Liver (tissue), 9 donors: ENCODE data around the gene FAM184A. TPM values are rescaled to one million over a fixed set of nuclear protein-coding genes. Genes with fewer than 3 reads are reported as not detected.
A peak's percentile ranks its signal among the peaks of the same experiment; 100 is the strongest.

Experiments used
- DNase-seq: peaks from one replicate; pipeline ENCODE4 v3.0.0-alpha.2; 2017; ENCODE audit warnings: low spot score
- H3K27ac ChIP-seq, 2 donors: one replicate each; pipeline ENCODE4 v1.7.0; 2013; ENCODE audit warnings: inconsistent platforms in 2 of 2, low read length in 2 of 2, control low read depth in 1 of 2, low read depth in 1 of 2, mild to moderate bottlenecking in 1 of 2
- H3K27me3 ChIP-seq, 4 donors: one replicate each; pipeline versions ENCODE4 v1.6.1 to v1.7.0; 2013; ENCODE audit warnings: low read length in 3 of 4, inconsistent platforms in 1 of 4, mild to moderate bottlenecking in 1 of 4, moderate library complexity in 1 of 4; ENCODE audit not compliant: control insufficient read depth in 4 of 4, insufficient read depth in 4 of 4
- H3K36me3 ChIP-seq, 4 donors: one replicate each; pipeline versions ENCODE4 v1.6.1 to v1.7.0; 2013; ENCODE audit warnings: low read length in 3 of 4, mild to moderate bottlenecking in 3 of 4, low read depth in 1 of 4, moderate library complexity in 1 of 4; ENCODE audit not compliant: control insufficient read depth in 4 of 4, insufficient read depth in 3 of 4
- H3K4me1 ChIP-seq, 4 donors: one replicate each; pipeline versions ENCODE4 v1.6.1 to v1.7.0; 2013; ENCODE audit warnings: low read length in 3 of 4, mild to moderate bottlenecking in 3 of 4, moderate library complexity in 1 of 4; ENCODE audit not compliant: control insufficient read depth in 4 of 4, insufficient read depth in 4 of 4
- H3K4me3 ChIP-seq, 3 donors: one replicate each; pipeline versions ENCODE4 v1.6.1 to v1.7.0; 2013; ENCODE audit warnings: low read length in 3 of 3, control low read depth in 1 of 3, low read depth in 1 of 3, mild to moderate bottlenecking in 1 of 3
- H3K9ac ChIP-seq, 2 donors: one replicate each; pipeline ENCODE4 v1.7.0; 2013; ENCODE audit warnings: low read length in 2 of 2, mild to moderate bottlenecking in 2 of 2, moderate library complexity in 2 of 2, control low read depth in 1 of 2, low read depth in 1 of 2
- H3K9me3 ChIP-seq, 4 donors: one replicate each; pipeline versions ENCODE4 v1.6.1 to v1.7.0; 2013; ENCODE audit warnings: low read length in 3 of 4; ENCODE audit not compliant: control insufficient read depth in 4 of 4
- EGR1 ChIP-seq, 2 donors: IDR thresholded peaks; 2 replicates each; pipeline ENCODE4 v1.6.1; 2016 to 2018; ENCODE audit warnings: antibody characterized with exemption in 2 of 2, low read depth in 2 of 2
- FOXA1 ChIP-seq: IDR thresholded peaks from 2 replicates; pipeline ENCODE4 v1.6.1; 2016; ENCODE audit warnings: antibody characterized with exemption
- FOXA2 ChIP-seq: IDR thresholded peaks from 2 replicates; pipeline ENCODE4 v1.6.1; 2016; ENCODE audit warnings: antibody characterized with exemption
- GABPA ChIP-seq, 2 donors: IDR thresholded peaks in 1 of 2; conservative IDR thresholded peaks in 1 of 2; 2 replicates each; pipeline ENCODE4 v1.6.1; 2016; ENCODE audit warnings: antibody characterized with exemption in 2 of 2, mild to moderate bottlenecking in 1 of 2, moderate library complexity in 1 of 2
- HNF4A ChIP-seq, 2 donors: conservative IDR thresholded peaks; 2 replicates each; pipeline ENCODE4 v1.6.1; 2016; ENCODE audit warnings: antibody characterized with exemption in 2 of 2, mild to moderate bottlenecking in 2 of 2
- HNF4G ChIP-seq: IDR thresholded peaks from 2 replicates; pipeline ENCODE4 v1.6.1; 2016; ENCODE audit warnings: antibody characterized with exemption
- JUND ChIP-seq, 2 donors: IDR thresholded peaks; 2 replicates each; pipeline ENCODE4 v1.6.1; 2016; ENCODE audit warnings: antibody characterized with exemption in 2 of 2
- NR2F2 ChIP-seq: IDR thresholded peaks from 2 replicates; pipeline ENCODE4 v1.6.1; 2016; ENCODE audit warnings: antibody characterized with exemption
- RAD21 ChIP-seq, 2 donors: IDR thresholded peaks; 2 replicates each; pipeline ENCODE4 v1.6.1; 2016; ENCODE audit warnings: antibody characterized with exemption in 2 of 2, mild to moderate bottlenecking in 2 of 2
- RXRA ChIP-seq, 2 donors: IDR thresholded peaks; 2 replicates each; pipeline ENCODE4 v1.6.1; 2017 to 2018; ENCODE audit warnings: antibody characterized with exemption in 2 of 2, mild to moderate bottlenecking in 1 of 2
- SP1 ChIP-seq: IDR thresholded peaks from 2 replicates; pipeline ENCODE4 v1.6.1; 2018; ENCODE audit warnings: antibody characterized with exemption, mild to moderate bottlenecking
- TAF1 ChIP-seq: conservative IDR thresholded peaks from 2 replicates; pipeline ENCODE4 v1.6.1; 2016; ENCODE audit warnings: antibody characterized with exemption, mild to moderate bottlenecking
- YY1 ChIP-seq: IDR thresholded peaks from 2 replicates; pipeline ENCODE4 v1.6.1; 2016; ENCODE audit warnings: antibody characterized with exemption, mild to moderate bottlenecking
- WGBS: extraction: QIAGEN DNeasy Blood & Tissue Kit; methylation state at CpG from one replicate; pipeline ENCODE4 v1.1.7; 2013; 5-methylcytosine and 5-hydroxymethylcytosine counted together
- polyA plus RNA-seq, 2 donors: library from polyadenylated mRNA; stranded (reverse) in 1 of 2; unstranded in 1 of 2; fragments of 200-250 nt in 1 of 2; fragments of >200 nt in 1 of 2; fragmentation: Nextera tagmentation in 1 of 2; extraction: Ambion mirVana in 1 of 2; gene quantifications; one replicate each; pipeline versions ENCODE4 v1.2.1 to v1.2.3, GENCODE V29; 2013 to 2015
- total RNA-seq, 2 donors: library from RNA; depleted of rRNA; stranded (reverse); fragments of >200 nt; gene quantifications; one replicate each; pipeline ENCODE4 v1.2.3, GENCODE V29; 2014
- TF ChIP-seq, protein P1 (sequence below): fragments of 150-350 bp; IDR thresholded peaks from 2 replicates; pipeline ENCODE4 v1.5.1; 2017; ENCODE audit warnings: improper control_type of control experiment, low read depth, low read length; ENCODE audit not compliant: missing input control
- TF ChIP-seq, protein P2 (sequence below): IDR thresholded peaks from 2 replicates; pipeline ENCODE4 v1.6.1; 2016; ENCODE audit warnings: antibody characterized with exemption
- TF ChIP-seq, protein P3 (sequence below): IDR thresholded peaks from 2 replicates; pipeline ENCODE4 v1.6.1; 2016; ENCODE audit warnings: antibody characterized with exemption
- TF ChIP-seq, protein P4 (sequence below): IDR thresholded peaks from 2 replicates; pipeline ENCODE4 v1.6.1; 2016; ENCODE audit warnings: antibody characterized with exemption, mild to moderate bottlenecking
- TF ChIP-seq, protein P5 (sequence below): IDR thresholded peaks from 2 replicates; pipeline ENCODE4 v1.6.1; 2016; ENCODE audit warnings: antibody characterized with exemption
- donor health status: healthy.
- donor health status: healthy.
- donor health status: healthy.
- donor health status: healthy.
- donor health status: healthy.

The FAM184A gene
- total and polyA plus RNA-seq, 4 donors = 1.0 to 7.4 (median 4.0) TPM

DNA sequence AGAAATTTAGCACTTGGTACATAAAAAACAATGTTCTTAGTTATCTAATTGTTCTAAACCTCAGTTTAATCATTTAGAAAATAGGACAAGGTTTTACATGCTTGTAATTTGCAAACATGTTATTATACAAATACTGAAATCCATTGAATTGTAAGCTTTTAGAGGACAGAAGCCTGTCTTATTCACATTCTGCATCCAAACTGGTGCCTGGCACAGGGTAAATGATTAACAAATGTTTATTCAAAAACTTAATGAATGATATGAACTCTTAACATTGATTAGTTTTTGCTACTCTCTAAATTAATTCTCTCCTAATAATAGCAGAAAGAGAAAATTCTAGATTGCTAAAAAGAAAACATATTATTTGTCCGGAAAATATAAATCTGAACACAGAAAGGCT, 85.1 kb downstream of the FAM184A start:
- H3K4me3 ChIP-seq = peak overlapping the region in 1 of 3 donors; percentile 31
- H3K27me3 ChIP-seq = no peaks in the 10 kb centered on the region
- peaks cover 0 to 2% (median 1%) of the 10 kb centered on the region in 4 donors for H3K4me1 ChIP-seq
- H3K36me3 ChIP-seq = no peaks in the 10 kb centered on the region
- no peak overlapping the region for H3K27ac ChIP-seq
- WGBS = 44% methylated on average over 1 of the region's 1 CpG
- TF ChIP-seq, protein P1, sequence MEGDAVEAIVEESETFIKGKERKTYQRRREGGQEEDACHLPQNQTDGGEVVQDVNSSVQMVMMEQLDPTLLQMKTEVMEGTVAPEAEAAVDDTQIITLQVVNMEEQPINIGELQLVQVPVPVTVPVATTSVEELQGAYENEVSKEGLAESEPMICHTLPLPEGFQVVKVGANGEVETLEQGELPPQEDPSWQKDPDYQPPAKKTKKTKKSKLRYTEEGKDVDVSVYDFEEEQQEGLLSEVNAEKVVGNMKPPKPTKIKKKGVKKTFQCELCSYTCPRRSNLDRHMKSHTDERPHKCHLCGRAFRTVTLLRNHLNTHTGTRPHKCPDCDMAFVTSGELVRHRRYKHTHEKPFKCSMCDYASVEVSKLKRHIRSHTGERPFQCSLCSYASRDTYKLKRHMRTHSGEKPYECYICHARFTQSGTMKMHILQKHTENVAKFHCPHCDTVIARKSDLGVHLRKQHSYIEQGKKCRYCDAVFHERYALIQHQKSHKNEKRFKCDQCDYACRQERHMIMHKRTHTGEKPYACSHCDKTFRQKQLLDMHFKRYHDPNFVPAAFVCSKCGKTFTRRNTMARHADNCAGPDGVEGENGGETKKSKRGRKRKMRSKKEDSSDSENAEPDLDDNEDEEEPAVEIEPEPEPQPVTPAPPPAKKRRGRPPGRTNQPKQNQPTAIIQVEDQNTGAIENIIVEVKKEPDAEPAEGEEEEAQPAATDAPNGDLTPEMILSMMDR = no peak
- TF ChIP-seq HNF4A (conservative IDR thresholded peaks at IDR 0.05) = no peak
- TF ChIP-seq, protein P2, sequence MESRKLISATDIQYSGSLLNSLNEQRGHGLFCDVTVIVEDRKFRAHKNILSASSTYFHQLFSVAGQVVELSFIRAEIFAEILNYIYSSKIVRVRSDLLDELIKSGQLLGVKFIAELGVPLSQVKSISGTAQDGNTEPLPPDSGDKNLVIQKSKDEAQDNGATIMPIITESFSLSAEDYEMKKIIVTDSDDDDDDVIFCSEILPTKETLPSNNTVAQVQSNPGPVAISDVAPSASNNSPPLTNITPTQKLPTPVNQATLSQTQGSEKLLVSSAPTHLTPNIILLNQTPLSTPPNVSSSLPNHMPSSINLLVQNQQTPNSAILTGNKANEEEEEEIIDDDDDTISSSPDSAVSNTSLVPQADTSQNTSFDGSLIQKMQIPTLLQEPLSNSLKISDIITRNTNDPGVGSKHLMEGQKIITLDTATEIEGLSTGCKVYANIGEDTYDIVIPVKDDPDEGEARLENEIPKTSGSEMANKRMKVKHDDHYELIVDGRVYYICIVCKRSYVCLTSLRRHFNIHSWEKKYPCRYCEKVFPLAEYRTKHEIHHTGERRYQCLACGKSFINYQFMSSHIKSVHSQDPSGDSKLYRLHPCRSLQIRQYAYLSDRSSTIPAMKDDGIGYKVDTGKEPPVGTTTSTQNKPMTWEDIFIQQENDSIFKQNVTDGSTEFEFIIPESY = no peak
- TF ChIP-seq, protein P3, sequence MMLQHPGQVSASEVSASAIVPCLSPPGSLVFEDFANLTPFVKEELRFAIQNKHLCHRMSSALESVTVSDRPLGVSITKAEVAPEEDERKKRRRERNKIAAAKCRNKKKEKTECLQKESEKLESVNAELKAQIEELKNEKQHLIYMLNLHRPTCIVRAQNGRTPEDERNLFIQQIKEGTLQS = no peak
- TF ChIP-seq EGR1 (IDR thresholded peaks at IDR 0.05; ENCODE audit: low read depth in 2 of 2) = no peak
- no peak for TF ChIP-seq YY1
- TF ChIP-seq NR2F2 = no peak
- TF ChIP-seq HNF4G = no peak
- TF ChIP-seq FOXA2 = no peak
- no peak for TF ChIP-seq TAF1
- TF ChIP-seq JUND (IDR thresholded peaks at IDR 0.05) = no peak
- no peak for TF ChIP-seq FOXA1
- no peak for TF ChIP-seq RAD21 (IDR thresholded peaks at IDR 0.05)
- no peak for TF ChIP-seq SP1
- TF ChIP-seq, protein P4, sequence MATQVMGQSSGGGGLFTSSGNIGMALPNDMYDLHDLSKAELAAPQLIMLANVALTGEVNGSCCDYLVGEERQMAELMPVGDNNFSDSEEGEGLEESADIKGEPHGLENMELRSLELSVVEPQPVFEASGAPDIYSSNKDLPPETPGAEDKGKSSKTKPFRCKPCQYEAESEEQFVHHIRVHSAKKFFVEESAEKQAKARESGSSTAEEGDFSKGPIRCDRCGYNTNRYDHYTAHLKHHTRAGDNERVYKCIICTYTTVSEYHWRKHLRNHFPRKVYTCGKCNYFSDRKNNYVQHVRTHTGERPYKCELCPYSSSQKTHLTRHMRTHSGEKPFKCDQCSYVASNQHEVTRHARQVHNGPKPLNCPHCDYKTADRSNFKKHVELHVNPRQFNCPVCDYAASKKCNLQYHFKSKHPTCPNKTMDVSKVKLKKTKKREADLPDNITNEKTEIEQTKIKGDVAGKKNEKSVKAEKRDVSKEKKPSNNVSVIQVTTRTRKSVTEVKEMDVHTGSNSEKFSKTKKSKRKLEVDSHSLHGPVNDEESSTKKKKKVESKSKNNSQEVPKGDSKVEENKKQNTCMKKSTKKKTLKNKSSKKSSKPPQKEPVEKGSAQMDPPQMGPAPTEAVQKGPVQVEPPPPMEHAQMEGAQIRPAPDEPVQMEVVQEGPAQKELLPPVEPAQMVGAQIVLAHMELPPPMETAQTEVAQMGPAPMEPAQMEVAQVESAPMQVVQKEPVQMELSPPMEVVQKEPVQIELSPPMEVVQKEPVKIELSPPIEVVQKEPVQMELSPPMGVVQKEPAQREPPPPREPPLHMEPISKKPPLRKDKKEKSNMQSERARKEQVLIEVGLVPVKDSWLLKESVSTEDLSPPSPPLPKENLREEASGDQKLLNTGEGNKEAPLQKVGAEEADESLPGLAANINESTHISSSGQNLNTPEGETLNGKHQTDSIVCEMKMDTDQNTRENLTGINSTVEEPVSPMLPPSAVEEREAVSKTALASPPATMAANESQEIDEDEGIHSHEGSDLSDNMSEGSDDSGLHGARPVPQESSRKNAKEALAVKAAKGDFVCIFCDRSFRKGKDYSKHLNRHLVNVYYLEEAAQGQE = no peak
- DNase-seq = no peak
- no peaks in the 10 kb centered on the region for H3K9me3 ChIP-seq
- no peak overlapping the region for H3K9ac ChIP-seq

DNA sequence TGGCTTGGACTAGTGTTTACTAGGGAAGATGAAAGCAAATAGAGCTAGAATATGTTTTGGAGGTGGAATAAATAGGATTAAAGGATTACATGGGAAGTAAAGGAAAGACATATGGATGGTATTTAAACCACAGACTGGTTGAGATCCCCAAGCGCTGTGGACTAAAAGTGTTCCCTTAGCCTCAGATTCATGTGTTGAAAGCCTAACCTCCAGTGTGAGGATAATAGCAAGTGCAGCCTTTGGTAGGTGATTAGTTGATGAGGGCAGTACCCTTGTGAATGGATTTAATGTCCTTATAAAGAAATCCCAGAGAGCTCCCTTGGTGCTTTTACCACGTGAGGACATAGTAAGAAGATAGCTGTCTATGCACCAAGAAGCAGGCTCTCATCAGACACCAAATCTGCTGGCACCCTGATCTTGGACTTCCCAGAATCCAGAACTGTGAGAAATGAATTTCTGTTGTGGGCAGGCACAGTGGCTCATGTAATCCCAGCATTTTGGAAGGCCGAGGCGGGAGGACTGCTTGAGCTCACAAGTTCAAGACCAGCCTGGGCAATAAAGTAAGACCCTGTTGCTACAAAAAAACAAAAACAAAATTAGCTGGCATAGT, 86.2 kb downstream of the FAM184A start:
- 96% methylated on average over 4 of the region's 4 CpGs for WGBS
- H3K9ac ChIP-seq = no peak overlapping the region
- no peak overlapping the region for H3K4me3 ChIP-seq
- H3K4me1 ChIP-seq = peaks cover 0 to 2% (median 1%) of the 10 kb centered on the region in 4 donors
- no peaks in the 10 kb centered on the region for H3K9me3 ChIP-seq
- DNase-seq = no peak
- no peaks in the 10 kb centered on the region for H3K36me3 ChIP-seq
- H3K27me3 ChIP-seq = no peaks in the 10 kb centered on the region
- H3K27ac ChIP-seq = no peak overlapping the region
- no peak for TF ChIP-seq FOXA2
- TF ChIP-seq SP1 = no peak
- TF ChIP-seq, protein P2 = no peak
- TF ChIP-seq, protein P4 = no peak
- TF ChIP-seq YY1 = no peak
- no peak for TF ChIP-seq RXRA (IDR thresholded peaks at IDR 0.05)
- no peak for TF ChIP-seq TAF1
- TF ChIP-seq RAD21 (IDR thresholded peaks at IDR 0.05) = no peak
- TF ChIP-seq, protein P5, sequence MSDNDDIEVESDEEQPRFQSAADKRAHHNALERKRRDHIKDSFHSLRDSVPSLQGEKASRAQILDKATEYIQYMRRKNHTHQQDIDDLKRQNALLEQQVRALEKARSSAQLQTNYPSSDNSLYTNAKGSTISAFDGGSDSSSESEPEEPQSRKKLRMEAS = no peak
- no peak for TF ChIP-seq EGR1 (IDR thresholded peaks at IDR 0.05; ENCODE audit: low read depth in 2 of 2)
- TF ChIP-seq NR2F2 = no peak
- TF ChIP-seq GABPA (IDR thresholded peaks at IDR 0.05 in 1 of 2, conservative IDR thresholded peaks at IDR 0.05 in 1 of 2) = no peak
- TF ChIP-seq JUND (IDR thresholded peaks at IDR 0.05) = no peak
- TF ChIP-seq HNF4G = no peak
- no peak for TF ChIP-seq HNF4A (conservative IDR thresholded peaks at IDR 0.05)
